Adrenal gland (tissue), 12 donors: ENCODE measurements around the gene HECTD2. TPM values are rescaled to one million over a fixed set of nuclear protein-coding genes. Genes with fewer than 3 reads are reported as not detected.
A peak's percentile ranks its signal among the peaks of the same experiment; 100 is the strongest.
"Not testable (repeated sequence)": the region's sequence is repeated elsewhere in the genome, so short reads cannot be mapped to it uniquely, and the experiment has no call there.

Experiments
- DNase-seq, 7 donors: peaks; one replicate each; pipeline ENCODE4 v3.0.0-alpha.2; 2019 to 2020
- H3K27ac ChIP-seq, 5 donors: fragments of 200-600 bp; sonication (generic) in 4 of 5; 1 replicate in 3 of 5; 2 replicates in 2 of 5; pipeline versions ENCODE4 v1.5.1 to v1.8.0; 2016 to 2020; ENCODE audit warnings: mild to moderate bottlenecking in 1 of 5
- H3K27me3 ChIP-seq: fragments of 200-600 bp; 2 replicates; pipeline ENCODE4 v1.8.0; 2021
- H3K36me3 ChIP-seq, 2 donors: fragments of 200-600 bp; replicated peaks in 1 of 2; 1 replicate in 1 of 2; 2 replicates in 1 of 2; pipeline versions ENCODE4 v1.5.1 to v1.8.0; 2018 to 2022
- H3K4me1 ChIP-seq, 2 donors: fragments of 200-600 bp; replicated peaks in 1 of 2; 1 replicate in 1 of 2; 2 replicates in 1 of 2; pipeline versions ENCODE4 v1.5.1 to v1.8.0; 2018 to 2021
- H3K4me3 ChIP-seq, 4 donors: fragments of 200-600 bp; sonication (generic) in 3 of 4; one replicate each; pipeline ENCODE4 v1.5.1; 2016 to 2018
- H3K9me3 ChIP-seq, 3 donors: fragments of 200-600 bp; sonication (generic) in 1 of 3; replicated peaks in 1 of 3; 1 replicate in 2 of 3; 2 replicates in 1 of 3; pipeline versions ENCODE4 v1.5.1 to v1.8.0; 2016 to 2021
- POLR2A ChIP-seq, 2 donors: fragments of 450-650 bp; IDR thresholded peaks; one replicate each; pipeline ENCODE4 v1.6.1; 2017; ENCODE audit warnings: antibody characterized with exemption in 2 of 2, mild to moderate bottlenecking in 2 of 2, moderate library complexity in 1 of 2
- WGBS, 4 donors: extraction: QIAGEN DNeasy Blood & Tissue Kit in 2 of 4; methylation state at CpG; one replicate each; pipeline versions ENCODE4 v1.1.5 to v1.1.7; 2013 to 2017; 5-methylcytosine and 5-hydroxymethylcytosine counted together
- intact Hi-C, 2 donors: fragments of 100-400 bp; cut with DNase I; formaldehyde crosslinking; loops; one replicate each; pipeline versions ENCODE4 v1.14.1 to v1.15.0; 2022 to 2023
- polyA plus RNA-seq, 3 donors: library from polyadenylated mRNA; stranded (reverse); fragments of 200-250 nt in 2 of 3; fragments of 350-450 nt in 1 of 3; fragmentation: Illumina TruSeq in 1 of 3; extraction: RNeasy Lipid Tissue Mini Kit (QIAGEN cat#74804) in 1 of 3; gene quantifications; one replicate each; pipeline ENCODE4 v1.2.3, GENCODE V29; 2013 to 2014
- total RNA-seq, 9 donors: library from RNA; depleted of rRNA in 4 of 9; stranded (reverse); fragments of >200 nt in 4 of 9; fragments of 120-200 nt in 1 of 9; fragmentation: NEBNext Ultra II Directional in 1 of 9; extraction: Animal tissue kit (Norgen Biotek cat#: 25700) in 1 of 9; gene quantifications; one replicate each; pipeline versions ENCODE4 v1.1.0 to v1.2.4, GENCODE V29; 2013 to 2023
- TF ChIP-seq, protein P1 (sequence below), 6 experiments: fragments of 450-650 bp in 4 of 6; fragments of 200-600 bp in 2 of 6; sonication (generic) in 1 of 6; IDR thresholded peaks; 1 replicate in 5 of 6; 2 replicates in 1 of 6; pipeline versions ENCODE4 v1.5.1 to v1.8.0; 2016 to 2021; ENCODE audit warnings: antibody characterized with exemption in 6 of 6, mild to moderate bottlenecking in 2 of 6, moderate library complexity in 1 of 6
- donor health status: healthy with polysubstance abuse.
- donor health status: Bipolar disorder and iron deficiency.
- donor health status: DM: yes; HTN: yes; CAD: no.
- donor health status: DM: no; HTN: no; CAD: no.
- donor health status: DM: no; HTN: no; CAD: no.
- donor health status: DM: yes; HTN: yes; CAD: no.

Gene HECTD2
- total and polyA plus RNA-seq, 12 donors = 5.4 to 20.3 (median 8.2) TPM

DNA sequence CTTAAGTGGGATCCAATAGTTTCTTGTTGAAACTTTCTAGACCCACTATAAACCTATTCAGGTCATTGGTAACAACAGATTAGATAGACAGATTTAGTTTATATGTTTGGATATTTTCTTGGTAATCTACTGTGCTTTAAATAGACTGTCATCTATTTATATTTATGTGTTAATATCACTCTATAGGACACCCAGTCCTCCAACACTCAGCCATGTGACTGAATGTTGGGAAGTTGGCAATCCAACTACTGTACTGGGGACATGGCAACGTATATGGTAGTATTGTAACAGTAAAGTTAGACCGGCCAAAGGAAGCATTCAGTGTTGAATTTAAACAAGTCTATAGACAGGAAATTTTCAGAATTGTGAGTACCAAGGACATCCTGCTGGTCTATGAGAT lies 42.6 kb upstream of the HECTD2 start:
- WGBS, 4 donors = 69 to 81% (median 73%) methylated on average over 2 of the region's 2 CpGs
- H3K9me3 ChIP-seq = no peaks in the 10 kb centered on the region
- DNase-seq = no peak
- no peaks in the 10 kb centered on the region for H3K27me3 ChIP-seq
- H3K36me3 ChIP-seq = no peaks in the 10 kb centered on the region
- H3K4me1 ChIP-seq = no peaks in the 10 kb centered on the region
- TF ChIP-seq, protein P1, sequence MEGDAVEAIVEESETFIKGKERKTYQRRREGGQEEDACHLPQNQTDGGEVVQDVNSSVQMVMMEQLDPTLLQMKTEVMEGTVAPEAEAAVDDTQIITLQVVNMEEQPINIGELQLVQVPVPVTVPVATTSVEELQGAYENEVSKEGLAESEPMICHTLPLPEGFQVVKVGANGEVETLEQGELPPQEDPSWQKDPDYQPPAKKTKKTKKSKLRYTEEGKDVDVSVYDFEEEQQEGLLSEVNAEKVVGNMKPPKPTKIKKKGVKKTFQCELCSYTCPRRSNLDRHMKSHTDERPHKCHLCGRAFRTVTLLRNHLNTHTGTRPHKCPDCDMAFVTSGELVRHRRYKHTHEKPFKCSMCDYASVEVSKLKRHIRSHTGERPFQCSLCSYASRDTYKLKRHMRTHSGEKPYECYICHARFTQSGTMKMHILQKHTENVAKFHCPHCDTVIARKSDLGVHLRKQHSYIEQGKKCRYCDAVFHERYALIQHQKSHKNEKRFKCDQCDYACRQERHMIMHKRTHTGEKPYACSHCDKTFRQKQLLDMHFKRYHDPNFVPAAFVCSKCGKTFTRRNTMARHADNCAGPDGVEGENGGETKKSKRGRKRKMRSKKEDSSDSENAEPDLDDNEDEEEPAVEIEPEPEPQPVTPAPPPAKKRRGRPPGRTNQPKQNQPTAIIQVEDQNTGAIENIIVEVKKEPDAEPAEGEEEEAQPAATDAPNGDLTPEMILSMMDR (IDR thresholded peaks at IDR 0.05) = no peak
- no peak for TF ChIP-seq POLR2A (IDR thresholded peaks at IDR 0.05)
- no peak overlapping the region for H3K4me3 ChIP-seq
- intact Hi-C loops = no loop called here
- no peak overlapping the region for H3K27ac ChIP-seq

DNA sequence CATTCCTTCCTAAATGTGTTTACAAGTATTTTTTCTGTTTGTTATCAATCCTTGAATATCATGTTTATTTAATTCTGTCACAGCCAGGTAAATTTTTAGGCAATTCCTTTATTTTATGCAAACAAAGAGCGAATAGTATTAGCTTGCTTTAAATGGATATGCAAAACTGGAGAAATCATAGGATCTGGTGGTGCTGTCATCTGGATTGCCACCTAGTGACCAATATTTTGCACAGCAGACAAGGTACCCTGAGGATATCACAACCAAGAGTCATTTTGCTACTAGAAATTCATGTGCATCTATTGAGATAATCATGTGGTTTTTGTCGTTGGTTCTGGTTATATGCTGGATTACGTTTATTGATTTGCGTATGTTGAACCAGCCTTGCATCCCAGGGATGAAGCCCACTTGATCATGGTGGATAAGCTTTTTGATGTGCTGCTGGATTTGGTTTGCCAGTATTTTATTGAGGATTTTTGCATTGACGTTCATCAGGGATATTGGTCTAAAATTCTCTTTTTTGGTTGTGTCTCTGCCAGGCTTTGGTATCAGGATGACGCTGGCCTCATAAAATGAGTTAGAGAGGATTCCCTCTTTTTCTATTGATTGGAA lies 40.1 kb upstream of the HECTD2 start:
- H3K27ac ChIP-seq, H3K27me3 ChIP-seq, H3K36me3 ChIP-seq, H3K4me1 ChIP-seq, intact Hi-C loops, H3K4me3 ChIP-seq: not testable (repeated sequence)
- WGBS, 4 donors = 66 to 80% (median 74%) methylated on average over 5 to 6 of the region's 6 CpGs
- H3K9me3 ChIP-seq = peaks cover 0 to 15% (median 4%) of the 10 kb centered on the region in 3 donors
- DNase-seq = peak in 2 of 7 donors; percentile 24 to 34
- TF ChIP-seq, protein P1 (IDR thresholded peaks at IDR 0.05) = peak; percentile 23 to 55 (median 51)

DNA sequence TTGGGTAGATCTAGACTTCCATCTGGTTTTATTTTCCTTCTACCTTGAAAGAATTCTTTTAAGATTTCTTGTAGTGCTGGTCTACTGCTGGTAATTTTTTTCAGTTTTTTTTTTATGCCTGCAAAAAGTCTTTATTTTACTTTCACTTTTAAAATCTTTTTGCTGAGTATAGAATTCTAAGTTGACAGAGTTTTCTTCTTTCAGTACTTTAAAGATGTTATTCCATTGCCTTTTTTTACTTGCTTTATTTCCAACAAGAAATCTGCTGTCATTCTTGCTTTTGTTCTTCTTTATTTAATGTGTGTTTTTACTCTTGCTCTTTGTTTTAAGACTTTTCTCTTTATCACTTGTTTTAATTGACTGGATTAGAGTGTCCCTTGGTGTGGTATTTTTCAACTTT lies 36.1 kb upstream of the HECTD2 start:
- no peak for DNase-seq
- Histone ChIP-seq H3K4me3 (no peak overlapping the region), H3K9me3 (peaks cover 0 to 20% (median 4%) of the 10 kb centered on the region in 3 donors), H3K36me3 (no peaks in the 10 kb centered on the region), H3K27ac (no peak overlapping the region), H3K4me1 (no peaks in the 10 kb centered on the region), H3K27me3 (no peaks in the 10 kb centered on the region)
- intact Hi-C loops = no loop called here
- no peak for TF ChIP-seq POLR2A (IDR thresholded peaks at IDR 0.05)
- TF ChIP-seq, protein P1 (IDR thresholded peaks at IDR 0.05) = no peak

GRCh38 chr10:91378061-91378460 lies 32.1 kb upstream of the HECTD2 start:
- Histone ChIP-seq H3K4me1 (peaks cover 6 to 8% of the 10 kb centered on the region in 2 donors), H3K27me3 (no peaks in the 10 kb centered on the region), H3K4me3 (no peak overlapping the region), H3K9me3 (peaks cover 0 to 20% (median 4%) of the 10 kb centered on the region in 3 donors), H3K27ac (no peak overlapping the region), H3K36me3 (no peaks in the 10 kb centered on the region)
- DNase-seq = no peak
- TF ChIP-seq, protein P1 (IDR thresholded peaks at IDR 0.05) = no peak
- no peak for TF ChIP-seq POLR2A (IDR thresholded peaks at IDR 0.05)
- intact Hi-C loops = no loop called here
